Ishikawa (cell line): Measurements from ENCODE around the gene MYLK.

Experiments
- YY1 ChIP-seq: IDR thresholded peaks from 2 replicates; pipeline ENCODE4 v1.6.1; 2012; ENCODE audit warnings: low read depth
- ZBTB7A ChIP-seq: IDR thresholded peaks from 2 replicates; pipeline ENCODE4 v1.6.1; 2012; ENCODE audit warnings: low read depth

DNA sequence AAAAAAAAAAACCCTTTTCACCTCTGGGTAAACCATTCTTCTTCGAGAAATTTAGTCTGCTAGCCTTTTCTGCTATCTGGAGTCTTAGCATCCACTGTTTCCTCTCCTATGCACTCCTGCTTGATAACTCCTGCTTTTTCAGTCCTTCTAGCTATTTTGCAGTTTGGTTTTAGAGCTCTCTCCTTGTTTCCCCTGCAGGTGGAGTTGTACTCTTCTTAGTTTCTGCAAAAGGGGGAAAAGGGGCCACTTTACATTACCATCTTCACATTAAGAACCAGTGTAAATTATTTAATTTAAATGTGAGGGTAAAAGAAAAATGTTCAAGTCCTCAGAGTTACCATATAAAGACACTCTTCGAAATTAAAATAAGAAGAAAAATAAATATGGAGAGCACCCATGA is 23.6 kb upstream of the MYLK start:
- no peak for TF ChIP-seq YY1
- TF ChIP-seq ZBTB7A: no peak
